Liver (tissue), 9 donors: ENCODE data around the gene SWT1. TPM values are rescaled to one million over a fixed set of nuclear protein-coding genes. Genes with fewer than 3 reads are reported as not detected.

Experiments used
- DNase-seq: peaks from one replicate; pipeline ENCODE4 v3.0.0-alpha.2; 2017; ENCODE audit warnings: low spot score
- H3K27ac ChIP-seq, 2 donors: one replicate each; pipeline ENCODE4 v1.7.0; 2013; ENCODE audit warnings: inconsistent platforms in 2 of 2, low read length in 2 of 2, control low read depth in 1 of 2, low read depth in 1 of 2, mild to moderate bottlenecking in 1 of 2
- H3K27me3 ChIP-seq, 4 donors: one replicate each; pipeline versions ENCODE4 v1.6.1 to v1.7.0; 2013; ENCODE audit warnings: low read length in 3 of 4, inconsistent platforms in 1 of 4, mild to moderate bottlenecking in 1 of 4, moderate library complexity in 1 of 4; ENCODE audit not compliant: control insufficient read depth in 4 of 4, insufficient read depth in 4 of 4
- H3K36me3 ChIP-seq, 4 donors: one replicate each; pipeline versions ENCODE4 v1.6.1 to v1.7.0; 2013; ENCODE audit warnings: low read length in 3 of 4, mild to moderate bottlenecking in 3 of 4, low read depth in 1 of 4, moderate library complexity in 1 of 4; ENCODE audit not compliant: control insufficient read depth in 4 of 4, insufficient read depth in 3 of 4
- H3K4me1 ChIP-seq, 4 donors: one replicate each; pipeline versions ENCODE4 v1.6.1 to v1.7.0; 2013; ENCODE audit warnings: low read length in 3 of 4, mild to moderate bottlenecking in 3 of 4, moderate library complexity in 1 of 4; ENCODE audit not compliant: control insufficient read depth in 4 of 4, insufficient read depth in 4 of 4
- H3K4me3 ChIP-seq, 3 donors: one replicate each; pipeline versions ENCODE4 v1.6.1 to v1.7.0; 2013; ENCODE audit warnings: low read length in 3 of 3, control low read depth in 1 of 3, low read depth in 1 of 3, mild to moderate bottlenecking in 1 of 3
- H3K9ac ChIP-seq, 2 donors: one replicate each; pipeline ENCODE4 v1.7.0; 2013; ENCODE audit warnings: low read length in 2 of 2, mild to moderate bottlenecking in 2 of 2, moderate library complexity in 2 of 2, control low read depth in 1 of 2, low read depth in 1 of 2
- H3K9me3 ChIP-seq, 4 donors: one replicate each; pipeline versions ENCODE4 v1.6.1 to v1.7.0; 2013; ENCODE audit warnings: low read length in 3 of 4; ENCODE audit not compliant: control insufficient read depth in 4 of 4
- EGR1 ChIP-seq, 2 donors: IDR thresholded peaks; 2 replicates each; pipeline ENCODE4 v1.6.1; 2016 to 2018; ENCODE audit warnings: antibody characterized with exemption in 2 of 2, low read depth in 2 of 2
- FOXA1 ChIP-seq: IDR thresholded peaks from 2 replicates; pipeline ENCODE4 v1.6.1; 2016; ENCODE audit warnings: antibody characterized with exemption
- FOXA2 ChIP-seq: IDR thresholded peaks from 2 replicates; pipeline ENCODE4 v1.6.1; 2016; ENCODE audit warnings: antibody characterized with exemption
- GABPA ChIP-seq, 2 donors: IDR thresholded peaks in 1 of 2; conservative IDR thresholded peaks in 1 of 2; 2 replicates each; pipeline ENCODE4 v1.6.1; 2016; ENCODE audit warnings: antibody characterized with exemption in 2 of 2, mild to moderate bottlenecking in 1 of 2, moderate library complexity in 1 of 2
- HNF4A ChIP-seq, 2 donors: conservative IDR thresholded peaks; 2 replicates each; pipeline ENCODE4 v1.6.1; 2016; ENCODE audit warnings: antibody characterized with exemption in 2 of 2, mild to moderate bottlenecking in 2 of 2
- HNF4G ChIP-seq: IDR thresholded peaks from 2 replicates; pipeline ENCODE4 v1.6.1; 2016; ENCODE audit warnings: antibody characterized with exemption
- JUND ChIP-seq, 2 donors: IDR thresholded peaks; 2 replicates each; pipeline ENCODE4 v1.6.1; 2016; ENCODE audit warnings: antibody characterized with exemption in 2 of 2
- NR2F2 ChIP-seq: IDR thresholded peaks from 2 replicates; pipeline ENCODE4 v1.6.1; 2016; ENCODE audit warnings: antibody characterized with exemption
- RAD21 ChIP-seq, 2 donors: IDR thresholded peaks; 2 replicates each; pipeline ENCODE4 v1.6.1; 2016; ENCODE audit warnings: antibody characterized with exemption in 2 of 2, mild to moderate bottlenecking in 2 of 2
- REST ChIP-seq: IDR thresholded peaks from 2 replicates; pipeline ENCODE4 v1.6.1; 2016; ENCODE audit warnings: antibody characterized with exemption, mild to moderate bottlenecking
- SP1 ChIP-seq: IDR thresholded peaks from 2 replicates; pipeline ENCODE4 v1.6.1; 2018; ENCODE audit warnings: antibody characterized with exemption, mild to moderate bottlenecking
- TAF1 ChIP-seq: conservative IDR thresholded peaks from 2 replicates; pipeline ENCODE4 v1.6.1; 2016; ENCODE audit warnings: antibody characterized with exemption, mild to moderate bottlenecking
- YY1 ChIP-seq: IDR thresholded peaks from 2 replicates; pipeline ENCODE4 v1.6.1; 2016; ENCODE audit warnings: antibody characterized with exemption, mild to moderate bottlenecking
- ZBTB33 ChIP-seq: IDR thresholded peaks from 2 replicates; pipeline ENCODE4 v1.6.1; 2016; ENCODE audit warnings: antibody characterized with exemption
- WGBS: extraction: QIAGEN DNeasy Blood & Tissue Kit; methylation state at CpG from one replicate; pipeline ENCODE4 v1.1.7; 2013; 5-methylcytosine and 5-hydroxymethylcytosine counted together
- polyA plus RNA-seq, 2 donors: library from polyadenylated mRNA; stranded (reverse) in 1 of 2; unstranded in 1 of 2; fragments of 200-250 nt in 1 of 2; fragments of >200 nt in 1 of 2; fragmentation: Nextera tagmentation in 1 of 2; extraction: Ambion mirVana in 1 of 2; gene quantifications; one replicate each; pipeline versions ENCODE4 v1.2.1 to v1.2.3, GENCODE V29; 2013 to 2015
- total RNA-seq, 2 donors: library from RNA; depleted of rRNA; stranded (reverse); fragments of >200 nt; gene quantifications; one replicate each; pipeline ENCODE4 v1.2.3, GENCODE V29; 2014
- TF ChIP-seq, protein P1 (sequence below): fragments of 150-350 bp; IDR thresholded peaks from 2 replicates; pipeline ENCODE4 v1.5.1; 2017; ENCODE audit warnings: improper control_type of control experiment, low read depth, low read length; ENCODE audit not compliant: missing input control
- TF ChIP-seq, protein P2 (sequence below): IDR thresholded peaks from 2 replicates; pipeline ENCODE4 v1.6.1; 2016; ENCODE audit warnings: antibody characterized with exemption
- donor health status: healthy.
- donor health status: healthy.
- donor health status: healthy.
- donor health status: healthy.
- donor health status: healthy.

SWT1 gene
- total and polyA plus RNA-seq, 4 donors, result 0.99 to 7.8 (median 2.9) TPM

- TF ChIP-seq, protein P1, sequence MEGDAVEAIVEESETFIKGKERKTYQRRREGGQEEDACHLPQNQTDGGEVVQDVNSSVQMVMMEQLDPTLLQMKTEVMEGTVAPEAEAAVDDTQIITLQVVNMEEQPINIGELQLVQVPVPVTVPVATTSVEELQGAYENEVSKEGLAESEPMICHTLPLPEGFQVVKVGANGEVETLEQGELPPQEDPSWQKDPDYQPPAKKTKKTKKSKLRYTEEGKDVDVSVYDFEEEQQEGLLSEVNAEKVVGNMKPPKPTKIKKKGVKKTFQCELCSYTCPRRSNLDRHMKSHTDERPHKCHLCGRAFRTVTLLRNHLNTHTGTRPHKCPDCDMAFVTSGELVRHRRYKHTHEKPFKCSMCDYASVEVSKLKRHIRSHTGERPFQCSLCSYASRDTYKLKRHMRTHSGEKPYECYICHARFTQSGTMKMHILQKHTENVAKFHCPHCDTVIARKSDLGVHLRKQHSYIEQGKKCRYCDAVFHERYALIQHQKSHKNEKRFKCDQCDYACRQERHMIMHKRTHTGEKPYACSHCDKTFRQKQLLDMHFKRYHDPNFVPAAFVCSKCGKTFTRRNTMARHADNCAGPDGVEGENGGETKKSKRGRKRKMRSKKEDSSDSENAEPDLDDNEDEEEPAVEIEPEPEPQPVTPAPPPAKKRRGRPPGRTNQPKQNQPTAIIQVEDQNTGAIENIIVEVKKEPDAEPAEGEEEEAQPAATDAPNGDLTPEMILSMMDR, result no peak
Observed at GRCh38 chr1:185291159-185291558, 134.2 kb downstream of the SWT1 start (continued).

DNA sequence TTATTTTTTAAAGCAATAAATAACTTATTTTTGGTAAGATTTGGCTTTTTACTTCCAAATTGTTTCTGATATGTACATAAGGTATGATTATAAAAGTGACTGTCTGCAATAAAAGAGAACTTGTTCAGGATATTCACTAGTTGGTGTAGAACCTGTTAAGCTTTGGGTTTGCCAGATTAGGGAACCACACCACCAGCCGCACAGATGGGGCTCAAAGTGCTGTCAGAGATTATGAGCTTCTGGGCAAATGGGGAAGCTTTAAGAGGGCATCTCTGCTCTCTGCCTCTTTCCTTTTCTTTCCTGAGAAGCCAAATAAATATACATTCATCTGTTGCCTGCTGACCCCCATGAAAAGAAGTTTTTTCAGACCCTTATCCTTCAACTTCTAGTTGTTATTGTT, 134.7 kb downstream of the SWT1 start:
- no peak for DNase-seq
- H3K4me1 ChIP-seq, result no peaks in the 10 kb centered on the region
- H3K9ac ChIP-seq, result no peak overlapping the region
- no peak overlapping the region for H3K27ac ChIP-seq
- no peaks in the 10 kb centered on the region for H3K27me3 ChIP-seq
- H3K9me3 ChIP-seq, result no peaks in the 10 kb centered on the region
- no peak overlapping the region for H3K4me3 ChIP-seq
- TF ChIP-seq ZBTB33, result no peak
- TF ChIP-seq, protein P2, sequence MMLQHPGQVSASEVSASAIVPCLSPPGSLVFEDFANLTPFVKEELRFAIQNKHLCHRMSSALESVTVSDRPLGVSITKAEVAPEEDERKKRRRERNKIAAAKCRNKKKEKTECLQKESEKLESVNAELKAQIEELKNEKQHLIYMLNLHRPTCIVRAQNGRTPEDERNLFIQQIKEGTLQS, result no peak
- no peak for TF ChIP-seq FOXA1
- no peak for TF ChIP-seq REST
- TF ChIP-seq NR2F2, result no peak
- TF ChIP-seq JUND (IDR thresholded peaks at IDR 0.05), result no peak
- no peak for TF ChIP-seq FOXA2
- TF ChIP-seq EGR1 (IDR thresholded peaks at IDR 0.05; ENCODE audit: low read depth in 2 of 2), result no peak
- no peak for TF ChIP-seq TAF1
- no peak for TF ChIP-seq YY1
- TF ChIP-seq SP1, result no peak
- no peak for TF ChIP-seq RAD21 (IDR thresholded peaks at IDR 0.05)
- TF ChIP-seq, protein P1, result no peak
- no peak for TF ChIP-seq GABPA (IDR thresholded peaks at IDR 0.05 in 1 of 2, conservative IDR thresholded peaks at IDR 0.05 in 1 of 2)
- TF ChIP-seq HNF4A (conservative IDR thresholded peaks at IDR 0.05), result no peak
- no peak for TF ChIP-seq HNF4G
- peaks cover 0 to 18% (median 11%) of the 10 kb centered on the region in 4 donors for H3K36me3 ChIP-seq
- WGBS, result 82% methylated on average over 1 of the region's 1 CpG
